Measurements from ENCODE around the gene IFT122.

DNA sequence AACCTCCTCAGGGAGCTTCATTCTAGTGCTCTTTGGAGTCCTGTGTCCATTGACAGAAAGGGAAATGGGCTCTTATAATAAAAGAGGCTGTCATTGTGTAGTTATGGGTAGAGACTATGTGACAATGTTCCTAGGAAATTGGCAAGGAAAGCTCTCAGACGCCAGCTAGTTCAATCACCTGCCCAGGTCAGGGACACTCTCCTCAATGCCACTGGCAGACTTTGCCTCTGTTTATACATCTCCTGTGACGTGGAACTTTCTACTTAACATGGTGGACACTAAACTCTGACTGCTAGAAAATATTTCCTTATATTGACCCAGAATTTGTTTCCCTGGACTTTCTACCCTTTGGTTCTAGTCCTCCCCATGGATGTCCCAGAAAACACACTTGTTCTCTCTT, 14.4 kb upstream of the IFT122 start:
- TF ChIP-seq CTCF (IDR thresholded peaks at IDR 0.05) (no peak), POLR2A (IDR thresholded peaks at IDR 0.05) (no peak)
